ENCODE results near the gene NHEJ1.

The NHEJ1 gene

GRCh38 chr2:219087848-219088247 is 72.8 kb downstream of the NHEJ1 start:
- DNase-seq (ENCODE audit: low spot score): no peak

DNA sequence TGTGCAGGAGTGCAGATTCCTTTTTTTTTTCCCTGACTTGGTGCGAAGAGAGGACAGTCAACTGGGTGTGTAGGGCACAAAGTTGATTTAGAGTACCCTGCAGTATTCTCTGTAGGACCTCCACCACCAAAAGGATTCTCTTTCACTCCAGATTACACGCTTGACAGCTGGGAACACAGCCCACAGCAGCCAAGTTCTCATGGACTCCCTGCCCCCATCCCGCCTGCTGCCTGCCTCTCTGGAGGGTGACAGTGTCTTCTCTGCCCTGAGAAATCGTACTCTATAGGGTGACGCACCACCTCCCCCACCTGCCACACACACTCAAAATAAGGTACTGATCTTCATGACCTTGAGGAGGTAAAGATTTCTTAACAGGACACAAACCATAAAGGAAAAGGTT is 73.3 kb downstream of the NHEJ1 start:
- DNase-seq (ENCODE audit: low spot score): no peak

GRCh38 chr2:219086196-219086595 is 74.4 kb downstream of the NHEJ1 start:
- no peak for DNase-seq (ENCODE audit: low spot score)

DNA sequence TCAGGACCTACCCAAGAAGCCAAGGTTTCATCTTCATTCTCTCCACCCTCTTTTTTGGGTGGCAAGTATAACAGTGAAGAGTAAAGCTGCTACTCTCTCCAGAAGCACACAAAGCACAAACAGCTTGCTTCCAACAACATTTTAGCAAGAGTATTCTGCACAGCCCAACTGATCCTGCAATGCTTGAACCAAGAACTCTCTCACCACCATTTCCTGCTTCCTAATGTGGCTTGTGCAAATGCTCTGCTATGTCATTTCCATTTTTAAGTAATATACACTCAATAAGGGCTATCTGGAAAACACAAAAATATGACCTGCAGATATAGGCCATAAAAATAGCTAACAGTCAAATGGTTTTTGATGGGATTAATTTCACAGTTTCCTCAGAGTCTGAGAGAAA is 75.8 kb downstream of the NHEJ1 start:
- DNase-seq (ENCODE audit: low spot score): no peak

- no peak for DNase-seq (ENCODE audit: low spot score)
Observed at GRCh38 chr2:219082332-219082958, 78.2 kb downstream of the NHEJ1 start.

- no peak for DNase-seq (ENCODE audit: low spot score)
Observed at GRCh38 chr2:219081701-219082331, 78.8 kb downstream of the NHEJ1 start.

DNA sequence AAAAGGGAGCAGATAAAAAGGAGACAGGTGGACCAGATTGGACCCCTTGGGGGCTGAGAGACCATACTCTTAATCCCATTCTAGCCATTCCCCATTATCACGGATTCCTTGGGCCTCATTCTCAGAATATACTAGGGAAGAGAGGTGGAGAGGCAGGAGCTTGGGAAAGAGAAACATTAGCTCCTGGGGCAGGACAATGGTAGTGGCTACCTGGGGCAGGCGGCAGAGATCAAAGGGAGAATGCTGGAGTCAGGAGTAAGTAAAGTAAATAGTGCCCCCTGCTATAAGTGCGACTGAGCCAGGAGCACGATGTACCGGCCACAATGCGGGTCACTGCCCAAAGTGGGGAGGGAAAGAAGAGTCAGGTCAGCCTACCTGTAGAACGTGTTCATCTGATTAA is 79.5 kb downstream of the NHEJ1 start:
- DNase-seq (ENCODE audit: low spot score): no peak

- DNase-seq (ENCODE audit: low spot score): no peak
Observed at GRCh38 chr2:219079417-219079816, 81.2 kb downstream of the NHEJ1 start.

DNA sequence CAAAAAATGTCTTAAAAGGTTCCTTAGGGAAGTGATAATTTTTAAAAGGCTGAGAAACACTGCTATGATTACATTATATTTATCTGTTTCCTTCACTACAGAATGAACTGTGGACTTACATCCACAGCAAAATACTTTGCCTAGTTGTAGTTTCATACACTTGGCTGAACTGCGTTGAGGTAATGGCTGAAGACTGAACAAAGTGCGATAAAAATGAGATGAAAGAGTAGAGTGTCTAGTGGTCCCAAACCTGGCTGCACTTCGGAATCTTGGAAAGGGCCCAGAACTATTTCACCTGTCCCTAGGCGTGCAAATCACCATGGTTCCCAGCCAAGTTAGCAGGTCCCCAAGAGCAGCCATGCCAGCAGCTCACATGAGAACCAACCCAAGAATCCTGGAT is 81.7 kb downstream of the NHEJ1 start:
- DNase-seq (ENCODE audit: low spot score): no peak

GRCh38 chr2:219078126-219078525 is 82.5 kb downstream of the NHEJ1 start:
- DNase-seq (ENCODE audit: low spot score): no peak

DNA sequence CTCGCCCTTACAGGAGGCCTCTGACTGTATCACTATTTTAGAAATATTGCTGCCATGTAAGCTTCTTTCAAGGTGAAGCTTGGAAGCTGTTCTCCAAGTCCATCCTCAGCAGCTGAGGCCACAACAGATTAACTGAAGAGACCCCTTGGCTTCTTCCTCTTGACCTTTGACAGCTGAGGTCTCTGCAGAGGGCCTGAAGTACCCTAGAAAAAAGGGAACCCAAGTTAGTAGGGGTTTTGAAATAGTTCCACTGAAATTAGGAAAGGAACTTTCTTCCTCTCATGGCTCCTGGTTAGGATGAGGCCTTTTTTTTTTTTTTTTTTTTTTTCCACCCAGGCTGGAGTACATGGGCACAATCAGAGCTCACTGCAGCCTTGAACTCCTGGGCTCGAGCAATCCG is 84.4 kb downstream of the NHEJ1 start:
- DNase-seq (ENCODE audit: low spot score): no peak

DNA sequence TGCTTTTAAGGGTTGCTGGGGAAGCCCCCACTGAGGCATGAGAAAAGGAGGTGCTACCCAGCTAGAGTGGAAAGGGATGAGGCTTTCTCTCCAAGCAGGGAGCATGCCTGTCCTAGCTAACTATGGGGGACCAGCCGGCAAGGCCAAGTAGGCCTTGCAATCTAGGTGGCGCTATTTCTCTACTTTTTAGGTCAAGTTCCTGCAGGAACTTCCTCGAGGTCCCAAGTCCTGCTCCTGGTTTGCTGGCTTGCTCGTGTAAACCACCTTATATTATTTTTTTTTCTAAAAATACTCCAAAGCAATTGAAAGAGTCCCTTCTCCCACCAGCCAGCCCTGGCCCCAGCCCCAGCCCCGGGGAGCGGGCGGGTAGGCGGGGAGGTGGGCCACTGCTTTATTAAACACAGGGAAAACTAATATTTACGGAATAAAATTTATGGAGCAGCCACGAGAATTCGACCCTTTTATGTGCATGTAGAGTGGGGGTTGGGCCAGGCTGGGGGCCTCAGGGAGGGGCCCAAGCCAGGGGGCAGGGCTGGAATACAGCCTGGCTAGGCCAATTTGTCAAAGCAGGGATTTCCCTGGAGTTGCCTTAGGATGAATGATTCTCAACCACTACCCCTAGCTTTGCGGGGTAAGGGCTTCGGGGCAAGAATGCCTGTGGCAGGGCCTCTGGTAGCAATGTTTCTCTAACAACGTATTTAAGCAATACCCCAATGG is 87.0 kb downstream of the NHEJ1 start:
- DNase-seq (ENCODE audit: low spot score): peak; percentile 49

GRCh38 chr2:219072741-219073250 is 87.8 kb downstream of the NHEJ1 start:
- DNase-seq (ENCODE audit: low spot score): no peak

DNA sequence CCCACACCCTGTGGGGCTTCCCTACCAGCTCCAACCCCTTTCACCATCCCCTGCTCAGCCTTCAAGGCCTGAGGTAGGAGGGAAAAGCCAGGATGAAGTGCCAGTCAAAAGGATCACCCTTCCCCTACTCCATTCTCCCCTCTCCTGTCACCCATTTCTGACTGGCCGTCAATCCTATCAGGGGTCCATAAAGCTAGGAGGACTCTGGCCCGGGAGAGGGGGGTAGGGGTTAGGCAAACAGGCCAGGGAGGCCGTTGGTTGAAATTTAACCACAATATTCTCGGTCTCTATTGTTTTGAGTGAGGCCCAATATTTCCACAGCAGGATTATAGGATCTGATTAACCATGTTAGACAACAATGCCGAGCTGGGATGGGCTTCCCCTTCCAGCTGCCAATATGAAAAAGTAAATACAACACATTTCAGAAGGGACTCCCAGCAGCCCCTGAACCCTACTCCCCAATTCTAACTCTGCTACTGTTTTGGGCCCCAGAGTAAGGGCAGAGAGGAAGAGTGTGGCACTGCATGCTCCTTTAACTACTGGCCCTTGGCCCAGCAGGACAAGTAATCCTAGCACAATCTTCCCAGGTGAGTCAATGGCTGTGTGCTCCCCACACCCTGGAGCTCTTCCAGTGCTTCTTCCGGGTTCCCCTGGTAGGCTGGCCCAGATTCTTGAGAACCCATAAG is 89.3 kb downstream of the NHEJ1 start:
- no peak for DNase-seq (ENCODE audit: low spot score)

- no peak for DNase-seq (ENCODE audit: low spot score)
Observed at GRCh38 chr2:219065484-219065883, 95.1 kb downstream of the NHEJ1 start.

DNA sequence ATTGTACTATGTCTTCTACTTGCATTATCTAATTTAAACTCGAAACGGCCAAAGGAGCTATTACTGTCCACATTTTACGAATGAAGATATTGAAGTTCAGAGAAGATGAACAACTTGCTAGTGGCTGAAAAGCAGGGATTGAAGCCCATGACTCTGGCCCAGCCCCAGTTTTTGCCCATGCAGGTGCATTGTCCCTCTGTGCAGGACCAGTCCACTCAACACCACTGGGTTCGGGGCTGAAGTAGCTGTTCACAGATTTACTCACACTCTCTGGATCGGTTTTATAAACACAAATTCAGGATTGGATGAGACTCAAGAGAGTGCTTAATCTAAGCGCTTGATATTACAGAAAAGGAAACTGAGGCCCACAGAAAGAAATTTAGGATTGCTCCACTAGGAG is 98.5 kb downstream of the NHEJ1 start:
- no peak for DNase-seq (ENCODE audit: low spot score)

- no peak for DNase-seq (ENCODE audit: low spot score)
Observed at GRCh38 chr2:219060821-219061791, 99.5 kb downstream of the NHEJ1 start, which contains the start of gene IHH. Gene IHH, minus strand, starts transcription at chr2:219060921. Its CDS starts 454 bp downstream, at chr2:219060467.

DNA sequence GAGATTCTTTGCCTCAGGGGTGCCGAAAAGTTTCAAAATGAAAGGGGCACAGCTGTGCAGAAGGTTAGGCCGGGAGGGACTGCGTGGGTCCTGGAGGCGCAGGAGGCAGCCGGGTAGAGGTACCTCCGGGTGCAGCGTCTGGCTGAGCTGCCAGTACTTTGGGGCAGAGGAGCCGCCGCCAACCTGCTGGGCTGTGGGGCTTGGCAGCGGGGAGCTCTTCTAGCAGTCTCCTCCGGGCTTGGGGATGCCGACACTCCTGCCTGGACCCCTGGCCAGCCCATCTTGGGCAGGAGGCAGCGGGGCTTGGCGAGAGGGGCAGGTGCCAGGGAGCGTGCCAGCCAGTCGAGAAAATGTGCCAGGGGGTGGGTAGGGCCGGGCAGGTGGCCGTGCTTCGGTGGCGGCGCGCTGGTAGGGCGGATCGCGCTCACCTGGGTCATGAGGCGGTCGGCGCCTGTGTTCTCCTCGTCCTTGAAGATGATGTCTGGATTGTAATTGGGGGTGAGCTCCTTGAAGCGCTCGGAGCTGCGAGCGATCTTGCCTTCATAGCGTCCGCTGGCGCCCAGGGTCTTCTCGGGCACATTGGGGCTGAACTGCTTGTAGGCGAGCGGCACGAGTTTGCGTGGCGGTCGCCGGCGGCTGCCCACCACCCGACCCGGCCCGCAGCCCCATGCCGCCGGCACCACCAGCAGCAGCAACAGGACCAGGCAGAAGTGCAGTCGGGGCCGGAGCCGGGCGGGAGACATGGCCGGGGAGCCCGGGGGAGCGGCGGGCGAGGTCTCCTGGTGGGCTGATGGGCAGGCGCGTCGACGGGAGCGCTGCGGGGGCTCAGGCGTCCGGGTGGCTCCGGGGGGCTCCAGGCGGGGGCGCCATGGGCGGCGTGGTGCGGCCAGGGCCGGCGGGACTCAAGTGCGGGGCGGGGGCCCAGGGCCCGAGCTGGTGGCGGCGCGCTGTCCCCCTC is 100.6 kb downstream of the NHEJ1 start:
- no peak for DNase-seq (ENCODE audit: low spot score)

GRCh38 chr2:219059375-219059724 is 101.3 kb downstream of the NHEJ1 start:
- no peak for DNase-seq (ENCODE audit: low spot score)
